ENCODE data around the gene NDUFA13.

Gene NDUFA13

DNA sequence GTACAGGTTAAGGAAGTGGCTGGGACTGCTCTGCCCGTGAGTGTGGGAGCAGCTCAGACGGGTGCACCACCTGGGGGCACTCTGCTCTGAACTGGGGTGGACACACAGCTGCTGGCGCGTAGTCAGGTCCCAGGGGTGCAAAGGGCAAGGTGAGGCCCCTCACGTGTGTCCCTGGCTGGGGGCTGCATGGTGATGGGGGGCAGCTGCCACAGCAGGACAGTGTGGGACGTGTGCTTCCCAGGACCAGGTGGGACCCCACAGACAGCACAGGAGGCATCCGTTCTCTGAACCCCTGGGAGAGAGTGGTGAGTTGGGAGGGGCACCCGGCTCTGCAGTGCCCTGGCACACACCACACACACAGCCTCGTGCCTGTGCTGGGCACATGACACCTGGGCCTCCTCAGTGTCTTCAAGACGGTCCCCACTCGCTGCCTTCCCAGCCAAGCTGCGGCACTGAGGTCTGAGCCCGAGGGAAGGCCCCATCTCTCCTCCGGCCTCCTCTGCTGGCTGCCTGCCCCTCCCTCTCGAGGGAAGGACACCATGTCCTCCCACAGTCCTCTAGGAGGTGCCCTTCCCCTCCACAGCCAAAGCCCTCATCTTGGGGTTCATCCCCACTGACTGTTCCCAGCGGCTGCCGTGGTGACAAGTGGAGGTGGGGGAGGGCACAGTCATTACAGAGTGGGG is 46.8 kb downstream of the NDUFA13 start:
- H3K4me3 ChIP-seq (ENCODE audit: low read depth, low read length) = no peak overlapping the region
- TF ChIP-seq, protein P1, sequence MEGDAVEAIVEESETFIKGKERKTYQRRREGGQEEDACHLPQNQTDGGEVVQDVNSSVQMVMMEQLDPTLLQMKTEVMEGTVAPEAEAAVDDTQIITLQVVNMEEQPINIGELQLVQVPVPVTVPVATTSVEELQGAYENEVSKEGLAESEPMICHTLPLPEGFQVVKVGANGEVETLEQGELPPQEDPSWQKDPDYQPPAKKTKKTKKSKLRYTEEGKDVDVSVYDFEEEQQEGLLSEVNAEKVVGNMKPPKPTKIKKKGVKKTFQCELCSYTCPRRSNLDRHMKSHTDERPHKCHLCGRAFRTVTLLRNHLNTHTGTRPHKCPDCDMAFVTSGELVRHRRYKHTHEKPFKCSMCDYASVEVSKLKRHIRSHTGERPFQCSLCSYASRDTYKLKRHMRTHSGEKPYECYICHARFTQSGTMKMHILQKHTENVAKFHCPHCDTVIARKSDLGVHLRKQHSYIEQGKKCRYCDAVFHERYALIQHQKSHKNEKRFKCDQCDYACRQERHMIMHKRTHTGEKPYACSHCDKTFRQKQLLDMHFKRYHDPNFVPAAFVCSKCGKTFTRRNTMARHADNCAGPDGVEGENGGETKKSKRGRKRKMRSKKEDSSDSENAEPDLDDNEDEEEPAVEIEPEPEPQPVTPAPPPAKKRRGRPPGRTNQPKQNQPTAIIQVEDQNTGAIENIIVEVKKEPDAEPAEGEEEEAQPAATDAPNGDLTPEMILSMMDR (IDR thresholded peaks at IDR 0.05; ENCODE audit: low read depth, low read length) = no peak

- no peak overlapping the region for H3K4me3 ChIP-seq (ENCODE audit: low read depth, low read length)
- TF ChIP-seq, protein P1 (IDR thresholded peaks at IDR 0.05; ENCODE audit: low read depth, low read length) = no peak
These were observed 47.4 kb downstream of the NDUFA13 start for GRCh38 chr19:19563348-19563848.

DNA sequence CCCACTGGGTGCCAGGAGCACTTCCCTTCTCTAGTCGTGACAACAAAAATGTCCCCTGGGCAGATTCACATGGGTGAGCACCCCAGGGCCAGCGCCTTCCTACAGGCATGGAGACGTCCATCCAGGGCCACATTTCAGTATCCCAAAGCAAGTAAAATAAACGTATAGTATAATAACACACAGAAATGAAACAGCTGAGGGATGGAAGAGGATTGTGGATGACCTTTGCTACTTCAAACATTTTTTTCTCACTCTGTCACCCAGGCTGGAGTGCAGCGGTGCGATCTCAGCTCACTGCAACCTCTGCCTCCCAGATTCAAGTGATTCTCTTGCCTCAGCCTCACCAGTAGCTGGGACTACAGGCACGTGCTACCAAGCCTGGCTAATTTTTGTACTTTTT is 50.3 kb downstream of the NDUFA13 start:
- H3K4me3 ChIP-seq (ENCODE audit: low read depth, low read length) = no peak overlapping the region
- TF ChIP-seq, protein P1 (IDR thresholded peaks at IDR 0.05; ENCODE audit: low read depth, low read length) = no peak

GRCh38 chr19:19567391-19567790 is 51.4 kb downstream of the NDUFA13 start:
- H3K4me3 ChIP-seq (ENCODE audit: low read depth, low read length) = no peak overlapping the region
- TF ChIP-seq, protein P1 (IDR thresholded peaks at IDR 0.05; ENCODE audit: low read depth, low read length) = no peak

DNA sequence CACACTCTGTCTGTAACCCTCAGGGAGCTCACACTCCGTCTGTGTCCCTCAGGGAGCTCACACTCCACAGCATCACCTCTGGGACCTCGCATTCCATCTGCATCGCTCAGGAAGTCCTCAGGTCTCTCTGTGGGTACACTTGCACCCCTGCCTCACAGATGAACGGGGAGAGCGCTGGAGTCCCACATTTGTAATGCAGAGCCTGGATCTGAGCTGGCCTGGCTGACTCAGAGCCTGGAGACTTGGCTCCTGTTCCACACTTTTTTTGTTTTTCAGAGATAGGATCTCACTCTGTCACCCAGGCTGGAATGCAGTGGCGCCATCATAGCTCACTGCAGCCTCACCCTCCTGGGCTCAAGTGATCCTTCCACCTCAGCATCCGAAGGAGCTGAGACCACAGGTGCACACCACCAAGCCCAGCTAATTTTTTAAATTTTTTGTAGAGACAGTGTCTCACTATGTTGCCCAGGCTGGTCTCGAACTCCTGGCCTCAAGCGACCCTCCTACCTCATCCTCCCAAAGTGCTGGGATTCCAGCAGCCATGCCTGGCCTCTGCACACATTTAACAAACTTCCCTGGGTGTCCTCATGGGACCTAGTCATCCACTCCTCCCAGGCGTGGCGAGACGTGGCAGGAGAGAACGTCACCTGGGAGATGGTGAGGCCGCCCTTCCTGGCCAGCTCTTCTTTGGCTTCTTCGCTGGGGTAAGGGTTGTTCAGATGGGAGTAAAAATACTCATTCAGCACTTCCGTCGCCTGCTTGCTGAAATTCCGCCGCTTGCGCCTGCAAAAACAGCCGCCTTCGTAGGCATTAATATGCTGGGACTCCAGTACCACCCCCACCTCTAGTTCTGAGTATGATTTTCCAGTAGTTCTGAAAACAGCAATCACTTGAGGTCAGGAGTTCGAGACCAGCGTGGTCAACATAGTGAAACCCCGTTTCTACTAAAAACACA is 53.1 kb downstream of the NDUFA13 start:
- H3K4me3 ChIP-seq (ENCODE audit: low read depth, low read length) = no peak overlapping the region
- TF ChIP-seq, protein P1 (IDR thresholded peaks at IDR 0.05; ENCODE audit: low read depth, low read length) = no peak

- TF ChIP-seq, protein P1 (IDR thresholded peaks at IDR 0.05; ENCODE audit: low read depth, low read length) = no peak
These were observed 54.5 kb downstream of the NDUFA13 start for GRCh38 chr19:19570571-19570970.

More at GRCh38 chr19:19570571-19570970, 54.5 kb downstream of the NDUFA13 start:
- H3K4me3 ChIP-seq (ENCODE audit: low read depth, low read length) = no peak overlapping the region

Measured in WI38 (cell line).